ENCODE results near the gene LCN12.
A peak's percentile ranks its signal among the peaks of the same experiment; 100 is the strongest.

LCN12 gene

GRCh38 chr9:136973618-136974617 lies 21.8 kb downstream of the LCN12 start:
- no peaks in the 10 kb centered on the region for H3K36me3 Mint-ChIP-seq (ENCODE audit: low read depth)
- peaks cover 54% of the 10 kb centered on the region for H3K27me3 Mint-ChIP-seq
- intact Hi-C loops (cut with micrococcal nuclease) = no loop called here
- no peak overlapping the region for H3K4me3 Mint-ChIP-seq
- peak overlapping the region; percentile 42 for H3K27ac Mint-ChIP-seq
- no peaks in the 10 kb centered on the region for H3K9me3 Mint-ChIP-seq
- H3K4me1 Mint-ChIP-seq (ENCODE audit: low read depth) = peaks cover 31% of the 10 kb centered on the region

GRCh38 chr9:136974817-136975535 lies 22.9 kb downstream of the LCN12 start:
- Mint-ChIP-seq H3K4me1 (ENCODE audit: low read depth) (peaks cover 31% of the 10 kb centered on the region), H3K27ac (peak overlapping the region; percentile 61), H3K36me3 (ENCODE audit: low read depth) (no peaks in the 10 kb centered on the region), H3K9me3 (no peaks in the 10 kb centered on the region), H3K4me3 (peak overlapping the region; percentile 14), H3K27me3 (peaks cover 57% of the 10 kb centered on the region)
- intact Hi-C loops (cut with micrococcal nuclease) = no loop called here

- Mint-ChIP-seq H3K36me3 (ENCODE audit: low read depth) (no peaks in the 10 kb centered on the region), H3K27me3 (peaks cover 53% of the 10 kb centered on the region), H3K4me1 (ENCODE audit: low read depth) (peaks cover 31% of the 10 kb centered on the region), H3K9me3 (no peaks in the 10 kb centered on the region), H3K4me3 (no peak overlapping the region), H3K27ac (peak overlapping the region; percentile 61)
- intact Hi-C loops (cut with micrococcal nuclease) = no loop called here
Measured at GRCh38 chr9:136975644-136976043, 23.6 kb downstream of the LCN12 start.

GRCh38 chr9:136977223-136977622 lies 25.1 kb downstream of the LCN12 start, which contains the start of gene PTGDS:
PTGDS (plus strand) TSS chr9:136977504; CDS start chr9:136977579, 75 bp downstream.
- H3K4me3 Mint-ChIP-seq = peak within 1 kb of the TSS; percentile 39
- intact Hi-C loops (cut with micrococcal nuclease) = no loop called here
- H3K27ac Mint-ChIP-seq = peak within 1 kb of the TSS; percentile 29
- peaks cover 58% of the 10 kb centered on the region for H3K27me3 Mint-ChIP-seq
- H3K9me3 Mint-ChIP-seq = no peaks in the 10 kb centered on the region
- peaks cover 31% of the 10 kb centered on the region for H3K4me1 Mint-ChIP-seq (ENCODE audit: low read depth)
- H3K36me3 Mint-ChIP-seq (ENCODE audit: low read depth) = no peaks in the 10 kb centered on the region

- intact Hi-C loops (cut with micrococcal nuclease) = loop anchor here (1.0 kb wide), 1 partner anchor 15 kb away; the partner anchor contains the start of gene PAXX
- Mint-ChIP-seq H3K4me1 (ENCODE audit: low read depth) (peaks cover 31% of the 10 kb centered on the region), H3K9me3 (no peaks in the 10 kb centered on the region), H3K4me3 (peak overlapping the region; percentile 39), H3K36me3 (ENCODE audit: low read depth) (no peaks in the 10 kb centered on the region), H3K27me3 (peaks cover 63% of the 10 kb centered on the region), H3K27ac (no peak overlapping the region)
Measured at GRCh38 chr9:136977649-136978072, 25.6 kb downstream of the LCN12 start.

- Mint-ChIP-seq H3K27ac (no peak overlapping the region), H3K4me1 (ENCODE audit: low read depth) (peaks cover 31% of the 10 kb centered on the region), H3K4me3 (peak overlapping the region; percentile 23), H3K27me3 (peaks cover 69% of the 10 kb centered on the region), H3K36me3 (ENCODE audit: low read depth) (no peaks in the 10 kb centered on the region), H3K9me3 (no peaks in the 10 kb centered on the region)
- intact Hi-C loops (cut with micrococcal nuclease) = loop anchor here (1.0 kb wide), 1 partner anchor 14 kb away; the partner anchor contains the start of gene PAXX
Measured at GRCh38 chr9:136978073-136978864, 26.2 kb downstream of the LCN12 start.

- H3K36me3 Mint-ChIP-seq (ENCODE audit: low read depth) = no peaks in the 10 kb centered on the region
- H3K4me3 Mint-ChIP-seq = no peak overlapping the region
- H3K27ac Mint-ChIP-seq = no peak overlapping the region
- peaks cover 75% of the 10 kb centered on the region for H3K27me3 Mint-ChIP-seq
- peaks cover 31% of the 10 kb centered on the region for H3K4me1 Mint-ChIP-seq (ENCODE audit: low read depth)
- no peaks in the 10 kb centered on the region for H3K9me3 Mint-ChIP-seq
- intact Hi-C loops (cut with micrococcal nuclease) = loop anchor here (1.0 kb wide), 1 partner anchor 13 kb away; the partner anchor contains the start of gene PAXX
Measured at GRCh38 chr9:136978865-136979544, 26.9 kb downstream of the LCN12 start.

- H3K4me3 Mint-ChIP-seq = no peak overlapping the region
- H3K27ac Mint-ChIP-seq = no peak overlapping the region
- H3K4me1 Mint-ChIP-seq (ENCODE audit: low read depth) = peaks cover 25% of the 10 kb centered on the region
- peaks cover 81% of the 10 kb centered on the region for H3K27me3 Mint-ChIP-seq
- no peaks in the 10 kb centered on the region for H3K36me3 Mint-ChIP-seq (ENCODE audit: low read depth)
- intact Hi-C loops (cut with micrococcal nuclease) = no loop called here
- H3K9me3 Mint-ChIP-seq = no peaks in the 10 kb centered on the region
Measured at GRCh38 chr9:136979769-136980587, 27.9 kb downstream of the LCN12 start.

- H3K4me3 Mint-ChIP-seq = no peak overlapping the region
- H3K4me1 Mint-ChIP-seq (ENCODE audit: low read depth) = peaks cover 17% of the 10 kb centered on the region
- H3K9me3 Mint-ChIP-seq = no peaks in the 10 kb centered on the region
- H3K27ac Mint-ChIP-seq = no peak overlapping the region
- intact Hi-C loops (cut with micrococcal nuclease) = no loop called here
- H3K27me3 Mint-ChIP-seq = peaks cover 77% of the 10 kb centered on the region
- H3K36me3 Mint-ChIP-seq (ENCODE audit: low read depth) = no peaks in the 10 kb centered on the region
Measured at GRCh38 chr9:136980669-136981478, 28.8 kb downstream of the LCN12 start.

- peaks cover 8% of the 10 kb centered on the region for H3K4me1 Mint-ChIP-seq (ENCODE audit: low read depth)
- no peak overlapping the region for H3K4me3 Mint-ChIP-seq
- no peak overlapping the region for H3K27ac Mint-ChIP-seq
- H3K36me3 Mint-ChIP-seq (ENCODE audit: low read depth) = no peaks in the 10 kb centered on the region
- intact Hi-C loops (cut with micrococcal nuclease) = no loop called here
- no peaks in the 10 kb centered on the region for H3K9me3 Mint-ChIP-seq
- H3K27me3 Mint-ChIP-seq = peaks cover 77% of the 10 kb centered on the region
Measured at GRCh38 chr9:136981588-136982231, 29.6 kb downstream of the LCN12 start.

- Mint-ChIP-seq H3K4me1 (ENCODE audit: low read depth) (peaks cover 4% of the 10 kb centered on the region), H3K4me3 (no peak within 1 kb of the TSS), H3K36me3 (ENCODE audit: low read depth) (no peaks in the 10 kb centered on the region), H3K9me3 (no peaks in the 10 kb centered on the region), H3K27ac (no peak within 1 kb of the TSS), H3K27me3 (peaks cover 77% of the 10 kb centered on the region)
- intact Hi-C loops (cut with micrococcal nuclease) = no loop called here
Measured at GRCh38 chr9:136982232-136983051, 30.4 kb downstream of the LCN12 start, which contains the start of gene LCNL1. LCNL1 (plus strand) TSS chr9:136982993; CDS start chr9:136983587, 594 bp downstream.

All from dendritic cell treated with granulocyte-macrophage colony-stimulating factor and Interleukin-4, amounts not matched to agents 40 ng/mL and 50 ng/mL, for 4 days (primary cell).